HG02885 (cell line): ENCODE data around the gene TLN1.

Source experiments
- ATAC-seq: cut with Tn5 transposase; IDR thresholded peaks from one replicate; pipeline ENCODE4 v1.9.1; 2021; ENCODE audit warnings: mild to moderate bottlenecking; ENCODE audit not compliant: unreplicated experiment, poor library complexity

The TLN1 gene

GRCh38 chr9:35729700-35730485, 2.1 kb downstream of the TLN1 start:
- no peak for ATAC-seq

DNA sequence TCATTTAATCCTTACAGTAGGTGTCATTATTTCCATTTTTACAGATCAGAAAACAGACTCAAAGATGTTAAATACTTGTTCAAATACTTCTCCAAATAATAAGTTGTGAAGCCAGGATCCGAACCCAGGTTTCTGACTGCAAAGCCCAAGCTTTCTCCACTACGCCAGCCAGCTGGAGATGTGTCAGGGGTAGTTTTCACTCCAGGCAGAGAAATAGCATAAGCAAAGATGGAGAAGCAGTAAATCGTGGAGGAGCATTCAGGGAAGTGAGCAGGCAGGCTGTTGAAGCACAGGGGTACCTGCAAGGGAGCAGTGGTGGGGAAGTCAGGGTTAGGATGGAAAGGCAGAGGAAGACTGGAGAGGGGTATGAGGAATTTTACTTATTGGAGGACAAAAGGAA, 2.9 kb downstream of the TLN1 start:
- no peak for ATAC-seq

GRCh38 chr9:35728041-35728971, 3.7 kb downstream of the TLN1 start:
- no peak for ATAC-seq

DNA sequence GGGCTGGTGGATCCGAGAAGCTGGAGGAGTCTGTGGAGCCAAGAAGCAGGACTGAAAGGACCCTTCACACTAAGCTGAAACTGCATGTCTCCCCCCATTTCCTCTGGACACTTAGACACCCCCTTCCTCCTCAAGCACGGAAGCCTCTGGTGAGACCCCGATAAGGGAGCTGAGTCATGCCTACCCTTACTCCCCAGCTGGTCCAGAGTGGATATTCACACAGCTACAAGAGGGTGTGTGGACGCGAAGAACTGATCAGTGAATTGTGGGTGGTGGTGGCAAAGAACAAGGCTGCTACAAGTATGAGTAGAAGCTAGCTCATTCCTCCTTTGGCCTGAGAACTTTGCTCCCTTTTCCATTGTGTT, 4.3 kb downstream of the TLN1 start:
- ATAC-seq = no peak

GRCh38 chr9:35726931-35727330, 5.1 kb downstream of the TLN1 start:
- no peak for ATAC-seq

- no peak for ATAC-seq
These were observed 6.6 kb downstream of the TLN1 start for GRCh38 chr9:35725362-35725761.

DNA sequence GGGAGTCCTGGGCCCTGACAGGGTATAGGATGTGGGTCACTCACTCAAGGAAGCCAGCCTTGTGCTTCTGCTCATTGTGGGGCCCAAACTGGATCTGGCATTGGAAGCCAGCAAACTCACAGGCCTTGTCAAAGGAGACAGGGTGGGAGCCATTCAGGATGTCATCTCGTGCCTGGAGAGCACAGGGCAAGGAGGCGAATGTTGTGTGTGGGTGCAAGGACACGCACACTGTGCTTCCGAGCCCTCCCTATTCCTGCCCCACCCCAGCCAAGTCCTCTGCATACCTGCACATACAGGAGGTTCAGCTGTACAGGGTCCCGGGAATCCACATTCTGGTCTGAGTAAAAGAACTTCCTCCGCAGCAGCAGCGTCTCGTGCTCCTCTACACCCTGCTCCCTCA, 8.1 kb downstream of the TLN1 start:
- no peak for ATAC-seq

- ATAC-seq = no peak
These were observed 8.6 kb downstream of the TLN1 start for GRCh38 chr9:35723426-35723825.

DNA sequence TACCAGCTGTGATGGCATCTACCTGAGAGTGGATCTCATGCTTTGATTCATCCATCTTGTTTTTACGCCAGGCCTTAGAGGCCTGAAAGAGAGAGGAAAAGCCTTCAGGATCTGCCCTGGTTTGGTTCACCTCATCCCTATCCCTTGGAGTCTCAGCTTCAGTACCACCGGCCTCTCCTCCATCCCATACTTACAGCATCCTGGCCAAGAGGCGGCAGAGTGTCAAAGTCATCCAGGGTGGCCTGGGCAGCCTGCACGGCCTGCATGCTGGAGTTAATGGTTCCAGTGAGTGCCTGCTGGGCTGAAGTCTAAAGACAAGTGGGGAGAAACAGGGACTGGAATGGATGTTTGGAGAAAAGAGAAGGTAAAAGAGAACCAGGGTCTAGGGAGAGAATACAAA, 12.4 kb downstream of the TLN1 start:
- ATAC-seq = no peak

DNA sequence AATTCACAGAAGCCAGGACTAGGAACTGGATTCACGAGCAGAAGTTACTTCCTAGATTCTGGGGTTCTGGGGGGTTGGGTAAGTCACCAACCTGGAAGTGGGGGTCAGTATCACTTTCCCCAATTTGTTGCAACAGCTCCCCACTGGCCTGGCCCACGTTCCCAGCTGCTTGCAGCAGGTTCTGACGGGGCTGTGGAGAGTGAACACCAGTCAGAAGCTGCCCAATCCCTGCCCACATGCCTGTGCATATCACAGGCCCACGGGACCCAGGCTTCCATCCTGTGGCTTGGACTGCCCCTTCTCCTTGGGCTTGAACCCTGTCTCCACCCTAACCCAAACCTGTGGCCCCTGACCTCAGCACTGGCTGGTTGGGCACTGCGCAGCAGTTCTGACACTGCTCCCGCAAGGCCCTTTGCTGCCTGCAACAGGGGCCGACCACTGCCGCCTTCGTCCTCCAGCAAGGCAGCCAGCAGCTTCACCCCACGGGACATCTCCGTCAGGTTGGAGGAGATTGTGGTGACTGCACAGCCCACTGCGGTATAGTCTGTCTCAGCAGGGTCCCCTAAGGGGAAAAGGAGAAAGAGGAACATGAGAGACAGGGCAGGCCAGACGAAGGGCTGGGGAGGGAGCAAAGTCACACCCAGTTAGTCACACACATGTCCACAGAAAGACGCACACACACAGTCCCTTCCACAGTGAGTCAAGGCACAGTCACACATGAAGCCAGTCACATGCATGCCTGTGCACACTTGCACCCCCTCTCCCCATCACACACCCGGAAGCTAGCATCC, 13.1 kb downstream of the TLN1 start:
- no peak for ATAC-seq

GRCh38 chr9:35717132-35717870, 14.7 kb downstream of the TLN1 start:
- no peak for ATAC-seq

GRCh38 chr9:35716230-35716629, 15.8 kb downstream of the TLN1 start:
- no peak for ATAC-seq

DNA sequence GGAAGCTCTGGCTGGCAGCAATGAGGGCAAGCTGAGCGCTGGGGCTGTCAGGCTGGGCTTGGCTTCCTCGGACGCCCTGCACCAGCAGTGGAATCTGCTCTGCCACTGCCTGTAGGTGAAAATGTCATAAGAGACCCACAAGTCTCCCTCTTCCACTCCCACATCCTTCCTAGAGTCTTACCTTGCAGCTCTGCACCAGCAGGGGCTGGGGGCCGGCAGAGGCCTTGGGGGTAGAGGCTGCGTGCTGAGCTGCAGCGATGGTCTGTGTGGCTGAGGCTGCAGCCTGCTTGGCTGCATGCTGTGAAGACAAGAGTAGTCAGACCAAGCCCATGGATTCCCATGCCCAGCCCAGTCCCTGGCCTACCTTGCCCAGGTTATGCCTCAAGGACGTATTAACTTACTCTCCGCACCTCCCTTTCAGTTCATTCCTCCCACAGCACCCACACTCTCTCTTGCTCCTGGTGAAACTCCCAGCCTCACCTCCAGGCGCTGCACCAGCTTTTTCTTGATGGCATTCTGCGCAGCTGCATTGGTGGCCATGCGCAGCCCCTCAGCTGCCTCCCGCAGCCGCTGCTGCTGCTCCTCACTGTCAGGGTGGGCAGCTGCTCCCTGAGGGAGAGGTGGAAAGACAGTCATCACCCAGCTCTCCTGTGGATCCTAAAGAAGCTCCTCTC, 17.3 kb downstream of the TLN1 start:
- ATAC-seq = no peak

- no peak for ATAC-seq
These were observed 17.9 kb downstream of the TLN1 start for GRCh38 chr9:35714123-35714522.

GRCh38 chr9:35713578-35713977, 18.4 kb downstream of the TLN1 start:
- ATAC-seq = no peak

- no peak for ATAC-seq
These were observed 19.1 kb downstream of the TLN1 start for GRCh38 chr9:35712762-35713400.

- no peak for ATAC-seq
These were observed 20.2 kb downstream of the TLN1 start for GRCh38 chr9:35711501-35712428.
